ENCODE data around the gene MFGE8.

DNA sequence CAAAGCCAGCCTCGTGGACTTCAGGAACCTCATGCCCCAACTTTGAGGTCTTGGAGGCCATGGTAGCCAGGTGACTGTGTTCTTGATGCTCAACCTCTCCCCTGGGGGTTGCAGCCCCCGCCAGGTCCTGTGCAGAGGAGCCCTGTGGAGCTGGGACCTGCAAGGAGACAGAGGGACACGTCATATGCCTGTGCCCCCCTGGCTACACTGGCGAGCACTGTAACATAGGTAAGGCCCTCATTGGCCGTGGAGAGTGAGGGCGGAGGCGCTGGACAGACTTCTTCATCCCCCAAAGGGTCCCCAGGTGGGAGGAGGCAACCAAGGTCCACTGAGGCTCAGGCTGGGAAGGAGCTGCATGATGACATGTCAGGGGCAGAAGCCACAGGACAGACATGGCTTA lies 53.0 kb downstream of the MFGE8 start:
- TF ChIP-seq POLR2AphosphoS5 (IDR thresholded peaks at IDR 0.05) (no peak), POLR2A (IDR thresholded peaks at IDR 0.05) (no peak)
